Panc1 (cell line): ENCODE measurements around the gene UPF2. TPM values are rescaled to one million over a fixed set of nuclear protein-coding genes. Genes with fewer than 3 reads are reported as not detected.
"Not testable (repeated sequence)": the region's sequence is repeated elsewhere in the genome, so short reads cannot be mapped to it uniquely, and the experiment has no call there.

Experiments used
- ATAC-seq: fragments of 200-7000 bp; cut with Tn5 transposase; 2 replicates; pipeline ENCODE4 v1.9.1; 2020; ENCODE audit warnings: mild to moderate bottlenecking, moderate library complexity
- BruUV-seq: library from RNA; stranded (reverse); fragments of 400-500 nt; replicated peaks from 2 replicates; lab custom pipeline; 2021; lab: Mats Ljungman, UMichigan
- CTCF ChIA-PET: fragments of 300-600 bp; sonication (Branson Sonifier 250); formaldehyde crosslinking; loops from one replicate; lab custom pipeline; 2022; ENCODE audit warnings: antibody characterized with exemption; lab: Charles Lee
- POLR2A ChIA-PET: fragments of 300-600 bp; sonication (Branson Sonifier 250); formaldehyde crosslinking; loops from one replicate; lab custom pipeline; 2022; ENCODE audit warnings: antibody characterized with exemption; lab: Charles Lee
- DNase-seq: peaks from one replicate; pipeline ENCODE4 v3.0.0-alpha.2; 2010; ENCODE audit warnings: low read depth, low spot score
- H3K27ac ChIP-seq: 2 replicates; pipeline ENCODE4 v1.5.1; 2011; ENCODE audit warnings: mild to moderate bottlenecking, low read length, inconsistent platforms
- H3K27me3 ChIP-seq: fragments of 200-500 bp; sonication (Bioruptor generic); 2 replicates; pipeline ENCODE4 v1.6.0; 2014; ENCODE audit warnings: low read length, inconsistent platforms; ENCODE audit not compliant: control insufficient read depth, insufficient read depth
- H3K36me3 ChIP-seq: fragments of 200-500 bp; sonication (Bioruptor generic); 2 replicates; pipeline ENCODE4 v1.5.1; 2014; ENCODE audit warnings: inconsistent platforms, mild to moderate bottlenecking, low read length, moderate library complexity; ENCODE audit not compliant: control insufficient read depth, insufficient read depth
- H3K4me1 ChIP-seq: 2 replicates; pipeline ENCODE4 v1.5.1; 2011; ENCODE audit warnings: inconsistent platforms, mild to moderate bottlenecking, low read length, moderate library complexity; ENCODE audit not compliant: control insufficient read depth, insufficient read depth
- H3K4me3 ChIP-seq, 2 experiments: 2 replicates each; pipeline ENCODE4 v1.5.1; 2011 to 2012; ENCODE audit warnings: low read depth in 2 of 2, low read length in 2 of 2, mild to moderate bottlenecking in 2 of 2, inconsistent platforms in 1 of 2, moderate library complexity in 1 of 2
- H3K9me3 ChIP-seq: fragments of 200-500 bp; sonication (Bioruptor generic); 2 replicates; pipeline ENCODE4 v1.5.1; 2014; ENCODE audit warnings: low read depth, mild to moderate bottlenecking, inconsistent platforms, low read length, moderate library complexity; ENCODE audit not compliant: control insufficient read depth, insufficient read depth
- CTCF ChIP-seq: fragments of 450-650 bp; IDR thresholded peaks from 2 replicates; pipeline ENCODE4 v1.5.1; 2017; ENCODE audit warnings: mild to moderate bottlenecking
- POLR2AphosphoS5 ChIP-seq: IDR thresholded peaks from 2 replicates; pipeline ENCODE4 v1.6.1; 2012; ENCODE audit warnings: mild to moderate bottlenecking, low read depth, low read length, moderate library complexity
- REST ChIP-seq, 2 experiments: IDR thresholded peaks; 2 replicates each; pipeline ENCODE4 v1.6.1; 2011 to 2012; ENCODE audit warnings: low read depth in 2 of 2, control low read depth in 1 of 2, low read length in 1 of 2, mild to moderate bottlenecking in 1 of 2, moderate library complexity in 1 of 2; ENCODE audit not compliant: insufficient read depth in 1 of 2
- SIN3A ChIP-seq: IDR thresholded peaks from 2 replicates; pipeline ENCODE4 v1.6.1; 2012; ENCODE audit warnings: low read depth, mild to moderate bottlenecking, low read length, moderate library complexity, borderline replicate concordance; ENCODE audit not compliant: insufficient read depth
- TCF7L2 ChIP-seq: IDR thresholded peaks from 2 replicates; pipeline ENCODE4 v1.6.1; 2011; ENCODE audit warnings: mild to moderate bottlenecking, low read depth, low read length, inconsistent platforms
- in situ Hi-C: cut with HindIII; loops from 2 replicates; pipeline ENCODE4 v1.10.0; 2016; ENCODE audit warnings: low sequenced_read_pairs, low pct_unique_long_range_greater_than_20kb
- intact Hi-C: fragments of 100-400 bp; cut with micrococcal nuclease; formaldehyde crosslinking; loops from one replicate; pipeline ENCODE4 v1.10.0; 2022; ENCODE audit not compliant: unreplicated experiment
- total RNA-seq: library from RNA; stranded (reverse); gene quantifications from one replicate; pipeline ENCODE4 v1.2.1, GENCODE V29; 2021; ENCODE audit not compliant: unreplicated experiment

The UPF2 gene
- total RNA-seq, 1 experiment from 2014 or later, result 19.1 TPM

- no peak overlapping the region for H3K4me3 ChIP-seq
- TF ChIP-seq REST (IDR thresholded peaks at IDR 0.05; ENCODE audit: insufficient read depth in 1 of 2, low read depth in 2 of 2, low read length in 1 of 2) (no peak), TCF7L2 (no peak), CTCF (no peak), POLR2AphosphoS5 (no peak), SIN3A (no peak)
- ATAC-seq, result no peak
- H3K9me3 ChIP-seq, result no peaks in the 10 kb centered on the region
- H3K4me1 ChIP-seq, result no peaks in the 10 kb centered on the region
- H3K27me3 ChIP-seq, result no peaks in the 10 kb centered on the region
- intact Hi-C loops, result loop anchor here (10.0 kb wide), 1 partner anchor 197 kb away; no protein-coding TSS in a partner anchor
- peaks cover 2% of the 10 kb centered on the region; the same call in 1 of the 2 replicates for H3K36me3 ChIP-seq
- no peak for DNase-seq
- BruUV-seq, result no TSS peak
- CTCF ChIA-PET, result no interaction called here
- POLR2A ChIA-PET, result no interaction called here
- H3K27ac ChIP-seq, result no peak overlapping the region
- in situ Hi-C loops, result no loop called here
These were observed 60.4 kb downstream of the UPF2 start for GRCh38 chr10:11982253-11982652.

GRCh38 chr10:11975795-11976194, 66.8 kb downstream of the UPF2 start:
- no TSS peak for BruUV-seq
- Histone ChIP-seq H3K36me3 (peaks cover 2% of the 10 kb centered on the region; the same call in 1 of the 2 replicates), H3K9me3 (no peaks in the 10 kb centered on the region), H3K27ac (no peak overlapping the region), H3K4me3 (no peak overlapping the region), H3K4me1 (no peaks in the 10 kb centered on the region), H3K27me3 (no peaks in the 10 kb centered on the region)
- in situ Hi-C loops (no loop called here), intact Hi-C loops (no loop called here)
- CTCF ChIA-PET, result no interaction called here
- no peak for DNase-seq
- no peak for TF ChIP-seq CTCF
- no peak for TF ChIP-seq REST (IDR thresholded peaks at IDR 0.05; ENCODE audit: insufficient read depth in 1 of 2, low read depth in 2 of 2, low read length in 1 of 2)
- no peak for TF ChIP-seq SIN3A
- no peak for TF ChIP-seq TCF7L2
- TF ChIP-seq POLR2AphosphoS5, result no peak
- ATAC-seq, result no peak
- POLR2A ChIA-PET, result no interaction called here

GRCh38 chr10:11972523-11972922, 70.1 kb downstream of the UPF2 start:
- H3K4me3 ChIP-seq, BruUV-seq, H3K27me3 ChIP-seq, intact Hi-C loops, ATAC-seq, H3K27ac ChIP-seq, H3K4me1 ChIP-seq, CTCF ChIA-PET, in situ Hi-C loops, POLR2A ChIA-PET, H3K9me3 ChIP-seq, H3K36me3 ChIP-seq, DNase-seq: not testable (repeated sequence)
